Epithelial cell of proximal tubule (primary cell): Measurements from ENCODE around the gene FOLR2. TPM values are rescaled to one million over a fixed set of nuclear protein-coding genes. Genes with fewer than 3 reads are reported as not detected.

ENCODE experiments used
- DNase-seq: peaks from one replicate; pipeline ENCODE4 v3.0.0-alpha.2; 2011; ENCODE audit warnings: low read depth
- H3K4me3 ChIP-seq: 2 replicates; pipeline ENCODE4 v1.5.1; 2011; ENCODE audit warnings: low read depth, mild to moderate bottlenecking, low read length
- CTCF ChIP-seq: conservative IDR thresholded peaks from 2 replicates; pipeline ENCODE4 v1.5.1; 2012; ENCODE audit warnings: low read depth, mild to moderate bottlenecking, low read length
- total RNA-seq: library from RNA; depleted of rRNA; stranded (reverse); fragments of >200 nt; gene quantifications from 2 replicates; pipeline ENCODE4 v1.2.3, GENCODE V29; 2015

FOLR2 gene
- total RNA-seq, 1 donor from 2014 or later = not detected

- no peak overlapping the region for H3K4me3 ChIP-seq
- TF ChIP-seq CTCF = no peak
- DNase-seq = no peak
Observed at GRCh38 chr11:72232260-72233055, 15.9 kb downstream of the FOLR2 start.

- H3K4me3 ChIP-seq = no peak overlapping the region
- no peak for DNase-seq
- TF ChIP-seq CTCF = no peak
Observed at GRCh38 chr11:72233056-72233772, 16.6 kb downstream of the FOLR2 start.

- TF ChIP-seq CTCF = no peak
Observed at GRCh38 chr11:72233773-72234513, 17.3 kb downstream of the FOLR2 start.

GRCh38 chr11:72234514-72234830, 17.9 kb downstream of the FOLR2 start:
- DNase-seq = no peak
- TF ChIP-seq CTCF = no peak
- no peak overlapping the region for H3K4me3 ChIP-seq

More at GRCh38 chr11:72233773-72234513, 17.3 kb downstream of the FOLR2 start:
- no peak for DNase-seq
- no peak overlapping the region for H3K4me3 ChIP-seq

- TF ChIP-seq CTCF = no peak
- no peak overlapping the region for H3K4me3 ChIP-seq
- DNase-seq = no peak
Observed at GRCh38 chr11:72234920-72235319, 18.3 kb downstream of the FOLR2 start.

- no peak for DNase-seq
- TF ChIP-seq CTCF = no peak
- no peak overlapping the region for H3K4me3 ChIP-seq
Observed at GRCh38 chr11:72235351-72236057, 18.9 kb downstream of the FOLR2 start.
